NK-92 treated with Interleukin-12 subunit alpha and Interleukin-12 subunit beta, amount 100 ng/mL, for 24 hours (cell line): Measurements from ENCODE around the gene ESPNL.

ENCODE experiments used
- DNase-seq: peaks from one replicate; lab custom pipeline; 2025; lab: John Stamatoyannopoulos, UW

Gene ESPNL

GRCh38 chr2:238075397-238075796 lies 24.7 kb upstream of the ESPNL start:
- no peak for DNase-seq

GRCh38 chr2:238077292-238077691 lies 22.8 kb upstream of the ESPNL start:
- DNase-seq: no peak

- DNase-seq: no peak
These were observed 20.2 kb upstream of the ESPNL start for GRCh38 chr2:238079874-238080327.

GRCh38 chr2:238080518-238080917 lies 19.6 kb upstream of the ESPNL start:
- no peak for DNase-seq

GRCh38 chr2:238081150-238081549 lies 19.0 kb upstream of the ESPNL start:
- no peak for DNase-seq

- DNase-seq: no peak
These were observed 18.6 kb upstream of the ESPNL start for GRCh38 chr2:238081561-238081960.

GRCh38 chr2:238082151-238082550 lies 18.0 kb upstream of the ESPNL start:
- no peak for DNase-seq

- no peak for DNase-seq
These were observed 17.3 kb upstream of the ESPNL start for GRCh38 chr2:238082827-238083226.

GRCh38 chr2:238083919-238084318 lies 16.2 kb upstream of the ESPNL start:
- no peak for DNase-seq

- DNase-seq: no peak
These were observed 15.4 kb upstream of the ESPNL start for GRCh38 chr2:238084761-238085160.

- no peak for DNase-seq
These were observed 14.2 kb upstream of the ESPNL start for GRCh38 chr2:238085899-238086298.

GRCh38 chr2:238087211-238087610 lies 12.9 kb upstream of the ESPNL start:
- no peak for DNase-seq

- DNase-seq: no peak
These were observed 9.3 kb upstream of the ESPNL start for GRCh38 chr2:238090887-238091286.

GRCh38 chr2:238091436-238092060 lies 8.6 kb upstream of the ESPNL start:
- no peak for DNase-seq

GRCh38 chr2:238092486-238093035 lies 7.6 kb upstream of the ESPNL start:
- no peak for DNase-seq

- no peak for DNase-seq
These were observed 6.7 kb upstream of the ESPNL start for GRCh38 chr2:238093181-238094140.

- no peak for DNase-seq
These were observed 5.6 kb upstream of the ESPNL start for GRCh38 chr2:238094438-238095022.

- DNase-seq: no peak
These were observed 5.0 kb upstream of the ESPNL start for GRCh38 chr2:238095143-238095542.

GRCh38 chr2:238096311-238097011 lies 3.7 kb upstream of the ESPNL start:
- no peak for DNase-seq

GRCh38 chr2:238097201-238097987 lies 2.7 kb upstream of the ESPNL start:
- no peak for DNase-seq
